Hepatocyte (in vitro differentiated cells): ENCODE data around the gene TTC31.
"Not testable (repeated sequence)": the region's sequence is repeated elsewhere in the genome, so short reads cannot be mapped to it uniquely, and the experiment has no call there.

ENCODE experiments used
- CTCF ChIP-seq: fragments of 200-600 bp; sonication (generic); IDR thresholded peaks from 2 replicates; pipeline ENCODE4 v1.5.1; 2016; ENCODE audit warnings: antibody characterized with exemption, mild to moderate bottlenecking; ENCODE audit not compliant: poor library complexity
- EZH2 ChIP-seq: fragments of 200-600 bp; sonication (generic); IDR thresholded peaks from 2 replicates; pipeline ENCODE4 v1.6.1; 2016; ENCODE audit warnings: antibody characterized with exemption, mild to moderate bottlenecking, borderline replicate concordance
- EZH2phosphoT487 ChIP-seq: fragments of 200-600 bp; sonication (generic); IDR thresholded peaks from one replicate; pipeline ENCODE4 v1.6.1; 2018; ENCODE audit warnings: antibody characterized with exemption, mild to moderate bottlenecking, low read depth, moderate library complexity; ENCODE audit not compliant: unreplicated experiment, severe bottlenecking

- TF ChIP-seq CTCF, EZH2phosphoT487, EZH2: not testable (repeated sequence)
These were observed 40.2 kb upstream of the TTC31 start for GRCh38 chr2:74442483-74443297.
